Measurements from ENCODE around the gene TMEM151B.

TMEM151B gene

GRCh38 chr6:44253307-44254101 lies 16.7 kb upstream of the TMEM151B start:
- H3K4me1 ChIP-seq (ENCODE audit: control insufficient read depth, insufficient read depth, low read length) = peaks cover 34% of the 10 kb centered on the region
- peaks cover 59 to 63% of the 10 kb centered on the region in 2 donors for H3K36me3 ChIP-seq (ENCODE audit: control insufficient read depth in 2 of 2, insufficient read depth in 2 of 2, low read length in 2 of 2)
- H3K27ac ChIP-seq (ENCODE audit: low read length) = no peak overlapping the region
- H3K9me3 ChIP-seq (ENCODE audit: control insufficient read depth in 2 of 2, low read length in 2 of 2) = no peaks in the 10 kb centered on the region
- no peaks in the 10 kb centered on the region for H3K27me3 ChIP-seq (ENCODE audit: control insufficient read depth in 1 of 2, insufficient read depth in 2 of 2, low read length in 2 of 2)
- H3K9ac ChIP-seq (ENCODE audit: low read length in 2 of 2) = no peak overlapping the region
- H3K4me3 ChIP-seq (ENCODE audit: low read length in 2 of 2) = no peak overlapping the region

GRCh38 chr6:44254191-44255104 lies 15.8 kb upstream of the TMEM151B start:
- H3K36me3 ChIP-seq (ENCODE audit: control insufficient read depth in 2 of 2, insufficient read depth in 2 of 2, low read length in 2 of 2) = peaks cover 50 to 55% of the 10 kb centered on the region in 2 donors
- peaks cover 25% of the 10 kb centered on the region for H3K4me1 ChIP-seq (ENCODE audit: control insufficient read depth, insufficient read depth, low read length)
- no peak overlapping the region for H3K9ac ChIP-seq (ENCODE audit: low read length in 2 of 2)
- no peaks in the 10 kb centered on the region for H3K9me3 ChIP-seq (ENCODE audit: control insufficient read depth in 2 of 2, low read length in 2 of 2)
- H3K4me3 ChIP-seq (ENCODE audit: low read length in 2 of 2) = no peak overlapping the region
- no peak overlapping the region for H3K27ac ChIP-seq (ENCODE audit: low read length)
- H3K27me3 ChIP-seq (ENCODE audit: control insufficient read depth in 1 of 2, insufficient read depth in 2 of 2, low read length in 2 of 2) = no peaks in the 10 kb centered on the region

- peaks cover 42 to 51% of the 10 kb centered on the region in 2 donors for H3K36me3 ChIP-seq (ENCODE audit: control insufficient read depth in 2 of 2, insufficient read depth in 2 of 2, low read length in 2 of 2)
- no peak overlapping the region for H3K4me3 ChIP-seq (ENCODE audit: low read length in 2 of 2)
- no peaks in the 10 kb centered on the region for H3K27me3 ChIP-seq (ENCODE audit: control insufficient read depth in 1 of 2, insufficient read depth in 2 of 2, low read length in 2 of 2)
- no peaks in the 10 kb centered on the region for H3K9me3 ChIP-seq (ENCODE audit: control insufficient read depth in 2 of 2, low read length in 2 of 2)
- H3K4me1 ChIP-seq (ENCODE audit: control insufficient read depth, insufficient read depth, low read length) = peaks cover 20% of the 10 kb centered on the region
- no peak overlapping the region for H3K27ac ChIP-seq (ENCODE audit: low read length)
- H3K9ac ChIP-seq (ENCODE audit: low read length in 2 of 2) = no peak overlapping the region
Observed at GRCh38 chr6:44255105-44255808, 15.0 kb upstream of the TMEM151B start.

GRCh38 chr6:44255871-44256774 lies 14.1 kb upstream of the TMEM151B start:
- Histone ChIP-seq H3K4me3 (ENCODE audit: low read length in 2 of 2) (peak overlapping the region; percentile 79 to 89), H3K27me3 (ENCODE audit: control insufficient read depth in 1 of 2, insufficient read depth in 2 of 2, low read length in 2 of 2) (no peaks in the 10 kb centered on the region), H3K27ac (ENCODE audit: low read length) (peak overlapping the region; percentile 69), H3K9me3 (ENCODE audit: control insufficient read depth in 2 of 2, low read length in 2 of 2) (no peaks in the 10 kb centered on the region), H3K4me1 (ENCODE audit: control insufficient read depth, insufficient read depth, low read length) (peaks cover 20% of the 10 kb centered on the region), H3K9ac (ENCODE audit: low read length in 2 of 2) (peak overlapping the region; percentile 73 to 74), H3K36me3 (ENCODE audit: control insufficient read depth in 2 of 2, insufficient read depth in 2 of 2, low read length in 2 of 2) (peaks cover 33 to 42% of the 10 kb centered on the region in 2 donors)

- H3K27me3 ChIP-seq (ENCODE audit: control insufficient read depth in 1 of 2, insufficient read depth in 2 of 2, low read length in 2 of 2) = no peaks in the 10 kb centered on the region
- peak overlapping the region; percentile 69 for H3K27ac ChIP-seq (ENCODE audit: low read length)
- peak overlapping the region; percentile 73 to 74 for H3K9ac ChIP-seq (ENCODE audit: low read length in 2 of 2)
- peaks cover 20% of the 10 kb centered on the region for H3K4me1 ChIP-seq (ENCODE audit: control insufficient read depth, insufficient read depth, low read length)
- H3K4me3 ChIP-seq (ENCODE audit: low read length in 2 of 2) = peak overlapping the region; percentile 79 to 89
- H3K36me3 ChIP-seq (ENCODE audit: control insufficient read depth in 2 of 2, insufficient read depth in 2 of 2, low read length in 2 of 2) = peaks cover 27 to 40% of the 10 kb centered on the region in 2 donors
- no peaks in the 10 kb centered on the region for H3K9me3 ChIP-seq (ENCODE audit: control insufficient read depth in 2 of 2, low read length in 2 of 2)
Observed at GRCh38 chr6:44256775-44257024, 13.6 kb upstream of the TMEM151B start.

GRCh38 chr6:44257025-44257752 lies 13.1 kb upstream of the TMEM151B start, which contains the start of gene SLC35B2:
TSS of gene SLC35B2 (minus strand) at chr6:44257528. CDS start at chr6:44257410, 118 bp downstream.
- no peaks in the 10 kb centered on the region for H3K9me3 ChIP-seq (ENCODE audit: control insufficient read depth in 2 of 2, low read length in 2 of 2)
- H3K4me3 ChIP-seq (ENCODE audit: low read length in 2 of 2) = peak within 1 kb of the TSS; percentile 79 to 89
- peaks cover 22 to 35% of the 10 kb centered on the region in 2 donors for H3K36me3 ChIP-seq (ENCODE audit: control insufficient read depth in 2 of 2, insufficient read depth in 2 of 2, low read length in 2 of 2)
- no peaks in the 10 kb centered on the region for H3K27me3 ChIP-seq (ENCODE audit: control insufficient read depth in 1 of 2, insufficient read depth in 2 of 2, low read length in 2 of 2)
- peak within 1 kb of the TSS; percentile 73 to 74 for H3K9ac ChIP-seq (ENCODE audit: low read length in 2 of 2)
- H3K4me1 ChIP-seq (ENCODE audit: control insufficient read depth, insufficient read depth, low read length) = peaks cover 21% of the 10 kb centered on the region
- H3K27ac ChIP-seq (ENCODE audit: low read length) = peak within 1 kb of the TSS; percentile 69

- no peaks in the 10 kb centered on the region for H3K9me3 ChIP-seq (ENCODE audit: control insufficient read depth in 2 of 2, low read length in 2 of 2)
- H3K9ac ChIP-seq (ENCODE audit: low read length in 2 of 2) = peak overlapping the region; percentile 71 to 72
- peak overlapping the region; percentile 69 for H3K27ac ChIP-seq (ENCODE audit: low read length)
- peaks cover 17 to 31% of the 10 kb centered on the region in 2 donors for H3K36me3 ChIP-seq (ENCODE audit: control insufficient read depth in 2 of 2, insufficient read depth in 2 of 2, low read length in 2 of 2)
- no peaks in the 10 kb centered on the region for H3K27me3 ChIP-seq (ENCODE audit: control insufficient read depth in 1 of 2, insufficient read depth in 2 of 2, low read length in 2 of 2)
- H3K4me1 ChIP-seq (ENCODE audit: control insufficient read depth, insufficient read depth, low read length) = peaks cover 27% of the 10 kb centered on the region
- H3K4me3 ChIP-seq (ENCODE audit: low read length in 2 of 2) = peak overlapping the region; percentile 70 to 89
Observed at GRCh38 chr6:44257753-44258324, 12.4 kb upstream of the TMEM151B start.

GRCh38 chr6:44258325-44258863 lies 11.9 kb upstream of the TMEM151B start:
- no peak overlapping the region for H3K4me3 ChIP-seq (ENCODE audit: low read length in 2 of 2)
- peaks cover 33% of the 10 kb centered on the region for H3K4me1 ChIP-seq (ENCODE audit: control insufficient read depth, insufficient read depth, low read length)
- peaks cover 11 to 25% of the 10 kb centered on the region in 2 donors for H3K36me3 ChIP-seq (ENCODE audit: control insufficient read depth in 2 of 2, insufficient read depth in 2 of 2, low read length in 2 of 2)
- H3K27ac ChIP-seq (ENCODE audit: low read length) = peak overlapping the region; percentile 69
- H3K9ac ChIP-seq (ENCODE audit: low read length in 2 of 2) = peak overlapping the region in 1 of 2 donors; percentile 71
- no peaks in the 10 kb centered on the region for H3K9me3 ChIP-seq (ENCODE audit: control insufficient read depth in 2 of 2, low read length in 2 of 2)
- no peaks in the 10 kb centered on the region for H3K27me3 ChIP-seq (ENCODE audit: control insufficient read depth in 1 of 2, insufficient read depth in 2 of 2, low read length in 2 of 2)

GRCh38 chr6:44258921-44259320 lies 11.3 kb upstream of the TMEM151B start:
- H3K27ac ChIP-seq (ENCODE audit: low read length) = no peak overlapping the region
- H3K4me1 ChIP-seq (ENCODE audit: control insufficient read depth, insufficient read depth, low read length) = peaks cover 38% of the 10 kb centered on the region
- H3K4me3 ChIP-seq (ENCODE audit: low read length in 2 of 2) = no peak overlapping the region
- H3K9ac ChIP-seq (ENCODE audit: low read length in 2 of 2) = no peak overlapping the region
- no peaks in the 10 kb centered on the region for H3K9me3 ChIP-seq (ENCODE audit: control insufficient read depth in 2 of 2, low read length in 2 of 2)
- peaks cover 10 to 22% of the 10 kb centered on the region in 2 donors for H3K36me3 ChIP-seq (ENCODE audit: control insufficient read depth in 2 of 2, insufficient read depth in 2 of 2, low read length in 2 of 2)
- H3K27me3 ChIP-seq (ENCODE audit: control insufficient read depth in 1 of 2, insufficient read depth in 2 of 2, low read length in 2 of 2) = no peaks in the 10 kb centered on the region

All from stomach smooth muscle (tissue), 2 donors.